Lung (tissue), 12 donors: Measurements from ENCODE around the gene ADRA1B. TPM values are rescaled to one million over a fixed set of nuclear protein-coding genes. Genes with fewer than 3 reads are reported as not detected.

Source experiments
- ATAC-seq: fragments of 200-7000 bp; cut with Tn5 transposase; one replicate; pipeline ENCODE4 v1.9.1; 2020; ENCODE audit warnings: moderate number of reproducible peaks; ENCODE audit not compliant: insufficient read depth, low FRiP score
- DNase-seq, 3 donors: peaks; one replicate each; pipeline ENCODE4 v3.0.0-alpha.2; 2013 to 2017
- H3K27ac ChIP-seq, 2 donors: one replicate each; pipeline ENCODE4 v1.5.1; 2013; ENCODE audit warnings: mild to moderate bottlenecking in 2 of 2, moderate library complexity in 2 of 2, control low read depth in 1 of 2, inconsistent platforms in 1 of 2, low read depth in 1 of 2, low read length in 1 of 2
- H3K27me3 ChIP-seq, 3 donors: one replicate each; pipeline ENCODE4 v1.5.1; 2013; ENCODE audit warnings: low read length in 2 of 3; ENCODE audit not compliant: control insufficient read depth in 3 of 3, insufficient read depth in 3 of 3
- H3K36me3 ChIP-seq, 4 donors: one replicate each; pipeline ENCODE4 v1.5.1; 2013; ENCODE audit warnings: low read length in 4 of 4, mild to moderate bottlenecking in 1 of 4, moderate library complexity in 1 of 4; ENCODE audit not compliant: control insufficient read depth in 4 of 4, insufficient read depth in 4 of 4
- H3K4me1 ChIP-seq, 5 donors: one replicate each; pipeline ENCODE4 v1.5.1; 2013; ENCODE audit warnings: low read length in 5 of 5, mild to moderate bottlenecking in 2 of 5, moderate library complexity in 1 of 5; ENCODE audit not compliant: control insufficient read depth in 5 of 5, insufficient read depth in 5 of 5
- H3K4me3 ChIP-seq: one replicate; pipeline ENCODE4 v1.5.1; 2013; ENCODE audit warnings: mild to moderate bottlenecking, control low read depth, moderate library complexity
- H3K9ac ChIP-seq, 2 donors: one replicate each; pipeline ENCODE4 v1.5.1; 2013; ENCODE audit warnings: low read length in 2 of 2, control low read depth in 1 of 2; ENCODE audit not compliant: insufficient read depth in 1 of 2
- H3K9me3 ChIP-seq, 4 donors: one replicate each; pipeline ENCODE4 v1.5.1; 2013; ENCODE audit warnings: low read length in 3 of 4, mild to moderate bottlenecking in 1 of 4, moderate library complexity in 1 of 4; ENCODE audit not compliant: control insufficient read depth in 4 of 4, insufficient read depth in 3 of 4
- CTCF ChIP-seq: IDR thresholded peaks from 2 replicates; pipeline ENCODE4 v1.5.1; 2012; ENCODE audit warnings: mild to moderate bottlenecking; ENCODE audit errors: control extremely low read depth, extremely low read depth
- WGBS, 2 donors: extraction: QIAGEN DNeasy Blood & Tissue Kit; methylation state at CpG; one replicate each; pipeline ENCODE4 v1.1.7; 2013; 5-methylcytosine and 5-hydroxymethylcytosine counted together
- polyA plus RNA-seq, 2 donors: library from polyadenylated mRNA; stranded (reverse); fragments of 200-250 nt; gene quantifications; one replicate each; pipeline ENCODE4 v1.2.1, GENCODE V29; 2013
- total RNA-seq, 2 donors: library from RNA; depleted of rRNA in 1 of 2; stranded (reverse); fragments of >200 nt in 1 of 2; gene quantifications; one replicate each; pipeline ENCODE4 v1.2.1, GENCODE V29; 2014 to 2021
- donor health status: control.
- donor health status: control.
- donor health status: Bipolar disorder and iron deficiency.
- donor health status: healthy.
- donor health status: DM: yes; HTN: yes; CAD: no.

The ADRA1B gene
- total and polyA plus RNA-seq, 4 donors: 1.2 to 6.1 (median 2.3) TPM

- H3K27ac ChIP-seq: no peak overlapping the region
- no peaks in the 10 kb centered on the region for H3K27me3 ChIP-seq
- H3K9ac ChIP-seq: no peak overlapping the region
- DNase-seq: no peak
- H3K4me1 ChIP-seq: peaks cover 0 to 1% (median 0%) of the 10 kb centered on the region in 5 donors
- WGBS, 2 donors: 89 to 92% methylated on average over 2 of the region's 2 CpGs
- no peak overlapping the region for H3K4me3 ChIP-seq
- TF ChIP-seq CTCF: no peak
- H3K36me3 ChIP-seq: no peaks in the 10 kb centered on the region
- H3K9me3 ChIP-seq: no peaks in the 10 kb centered on the region
- ATAC-seq: no peak
Observed at GRCh38 chr5:159906463-159906862, 9.8 kb upstream of the ADRA1B start.

- Histone ChIP-seq H3K9ac (no peak overlapping the region), H3K36me3 (no peaks in the 10 kb centered on the region), H3K4me3 (no peak overlapping the region), H3K27me3 (no peaks in the 10 kb centered on the region), H3K27ac (no peak overlapping the region), H3K4me1 (peaks cover 0 to 1% (median 0%) of the 10 kb centered on the region in 5 donors), H3K9me3 (no peaks in the 10 kb centered on the region)
- 66 to 69% methylated on average over 3 of the region's 3 CpGs for WGBS, 2 donors
- TF ChIP-seq CTCF: no peak
- ATAC-seq (no peak), DNase-seq (no peak)
Observed at GRCh38 chr5:159906943-159907342, 9.3 kb upstream of the ADRA1B start.

DNA sequence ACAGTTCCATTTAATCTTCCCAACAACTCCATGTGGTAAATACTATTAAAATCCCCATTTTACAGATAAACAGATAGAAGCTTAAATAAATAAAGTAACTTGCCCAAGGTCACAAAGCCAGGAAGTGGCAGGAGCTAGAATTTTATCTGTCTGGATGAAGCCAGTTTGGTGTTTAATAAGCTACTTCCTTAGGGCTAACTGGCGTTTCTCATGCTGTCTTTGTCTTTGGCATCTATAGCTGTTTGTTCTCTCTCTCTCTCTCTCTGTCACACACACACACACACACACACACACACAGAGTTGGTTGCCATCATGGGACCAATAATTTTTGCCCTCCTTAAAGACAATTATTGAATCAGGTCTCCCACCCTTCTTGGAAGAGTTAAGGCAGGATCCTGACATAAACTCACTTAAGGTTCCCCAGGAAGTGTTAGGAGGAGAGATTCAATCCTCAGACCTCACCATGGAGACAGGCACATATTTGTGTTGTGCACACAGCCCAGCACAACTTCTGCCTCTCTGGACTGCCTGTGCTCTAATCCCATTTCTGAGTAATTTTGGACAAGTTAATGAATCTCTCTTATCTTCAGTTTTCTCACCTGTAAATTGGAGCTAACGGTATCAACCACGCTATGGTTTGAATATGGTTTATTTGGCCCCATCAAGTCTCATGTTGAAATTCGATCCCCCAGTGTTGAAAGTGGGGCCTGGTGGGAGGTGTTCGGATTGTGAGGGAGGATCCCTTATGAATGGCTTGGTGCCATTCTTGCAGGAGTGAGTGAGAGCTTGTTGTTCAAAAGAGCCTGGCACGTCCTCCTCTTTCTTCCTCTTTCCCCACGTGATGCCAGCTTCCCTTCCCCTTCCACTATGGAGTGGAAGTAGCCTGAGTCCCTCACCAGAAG, 8.3 kb upstream of the ADRA1B start:
- no peaks in the 10 kb centered on the region for H3K36me3 ChIP-seq
- ATAC-seq (no peak), DNase-seq (no peak)
- WGBS, 2 donors: 46 to 62% methylated on average over 7 of the region's 7 CpGs
- H3K4me3 ChIP-seq: no peak overlapping the region
- no peak for TF ChIP-seq CTCF
- no peak overlapping the region for H3K9ac ChIP-seq
- peaks cover 0 to 1% (median 0%) of the 10 kb centered on the region in 5 donors for H3K4me1 ChIP-seq
- no peaks in the 10 kb centered on the region for H3K9me3 ChIP-seq
- no peaks in the 10 kb centered on the region for H3K27me3 ChIP-seq
- no peak overlapping the region for H3K27ac ChIP-seq
